Ureter (tissue), 1 donor: Measurements from ENCODE around the gene TXNDC2. TPM values are rescaled to one million over a fixed set of nuclear protein-coding genes. Genes with fewer than 3 reads are reported as not detected.
"Not testable (repeated sequence)": the region's sequence is repeated elsewhere in the genome, so short reads cannot be mapped to it uniquely, and the experiment has no call there.

Source experiments
- DNase-seq: peaks from one replicate; pipeline ENCODE4 v3.0.0-alpha.2; 2020; ENCODE audit warnings: low spot score
- total RNA-seq: library from RNA; stranded (reverse); gene quantifications from one replicate; pipeline ENCODE4 v1.2.4, GENCODE V29; 2023
- donor health status: DM: yes; HTN: yes; CAD: no.

Gene TXNDC2
- total RNA-seq, 1 donor from 2014 or later = 0.21 TPM

- no peak for DNase-seq
Measured at GRCh38 chr18:9884090-9884489, 1.7 kb upstream of the TXNDC2 start.

- DNase-seq = no peak
Measured at GRCh38 chr18:9884532-9885140, 1.1 kb upstream of the TXNDC2 start.

GRCh38 chr18:9886005-9886348, 204 bp downstream of the TXNDC2 start:
- no peak for DNase-seq

GRCh38 chr18:9887992-9888391, 2.2 kb downstream of the TXNDC2 start:
- DNase-seq = no peak

GRCh38 chr18:9890196-9890595, 4.4 kb downstream of the TXNDC2 start:
- DNase-seq = no peak

GRCh38 chr18:9890957-9891356, 5.2 kb downstream of the TXNDC2 start:
- DNase-seq = no peak

GRCh38 chr18:9891515-9891914, 5.7 kb downstream of the TXNDC2 start:
- DNase-seq = not testable (repeated sequence)

- DNase-seq = no peak
Measured at GRCh38 chr18:9894454-9895068, 8.8 kb downstream of the TXNDC2 start.

- no peak for DNase-seq
Measured at GRCh38 chr18:9897129-9897528, 11.4 kb downstream of the TXNDC2 start.

- not testable (repeated sequence) for DNase-seq
Measured at GRCh38 chr18:9897787-9898291, 12.1 kb downstream of the TXNDC2 start.

- no peak for DNase-seq
Measured at GRCh38 chr18:9898792-9899549, 13.2 kb downstream of the TXNDC2 start.

GRCh38 chr18:9899550-9899930, 13.8 kb downstream of the TXNDC2 start:
- not testable (repeated sequence) for DNase-seq

- DNase-seq = no peak
Measured at GRCh38 chr18:9900699-9901098, 14.9 kb downstream of the TXNDC2 start.

GRCh38 chr18:9901377-9901776, 15.6 kb downstream of the TXNDC2 start:
- no peak for DNase-seq

- DNase-seq = not testable (repeated sequence)
Measured at GRCh38 chr18:9902264-9902663, 16.5 kb downstream of the TXNDC2 start.

GRCh38 chr18:9902832-9903231, 17.1 kb downstream of the TXNDC2 start:
- no peak for DNase-seq

- DNase-seq = no peak
Measured at GRCh38 chr18:9905401-9905922, 19.7 kb downstream of the TXNDC2 start.

- no peak for DNase-seq
Measured at GRCh38 chr18:9906481-9906880, 20.7 kb downstream of the TXNDC2 start.

- no peak for DNase-seq
Measured at GRCh38 chr18:9907867-9908266, 22.1 kb downstream of the TXNDC2 start.

GRCh38 chr18:9910071-9910470, 24.3 kb downstream of the TXNDC2 start:
- no peak for DNase-seq

GRCh38 chr18:9910661-9911060, 24.9 kb downstream of the TXNDC2 start:
- no peak for DNase-seq

- no peak for DNase-seq
Measured at GRCh38 chr18:9911226-9911625, 25.5 kb downstream of the TXNDC2 start.

GRCh38 chr18:9912285-9912684, 26.5 kb downstream of the TXNDC2 start:
- DNase-seq = not testable (repeated sequence)
